Fibroblast of villous mesenchyme (primary cell): Measurements from ENCODE around the gene AKAP3. TPM values are rescaled to one million over a fixed set of nuclear protein-coding genes. Genes with fewer than 3 reads are reported as not detected.

Experiments used
- DNase-seq: peaks from one replicate; pipeline ENCODE4 v3.0.0-alpha.2; 2010; ENCODE audit warnings: low read depth
- H3K4me3 ChIP-seq: 2 replicates; pipeline ENCODE4 v1.5.1; 2011; ENCODE audit warnings: low read depth, mild to moderate bottlenecking, low read length
- total RNA-seq: library from RNA; depleted of rRNA; stranded (reverse); fragments of >200 nt; gene quantifications from 2 replicates; pipeline ENCODE4 v1.2.3, GENCODE V29; 2012
- TF ChIP-seq, protein P1 (sequence below): IDR thresholded peaks from 2 replicates; pipeline ENCODE4 v1.5.1; 2012; ENCODE audit warnings: low read depth, mild to moderate bottlenecking, low read length; ENCODE audit not compliant: insufficient read depth

AKAP3 gene
- total RNA-seq, 1 donor: 1.3 TPM

DNA sequence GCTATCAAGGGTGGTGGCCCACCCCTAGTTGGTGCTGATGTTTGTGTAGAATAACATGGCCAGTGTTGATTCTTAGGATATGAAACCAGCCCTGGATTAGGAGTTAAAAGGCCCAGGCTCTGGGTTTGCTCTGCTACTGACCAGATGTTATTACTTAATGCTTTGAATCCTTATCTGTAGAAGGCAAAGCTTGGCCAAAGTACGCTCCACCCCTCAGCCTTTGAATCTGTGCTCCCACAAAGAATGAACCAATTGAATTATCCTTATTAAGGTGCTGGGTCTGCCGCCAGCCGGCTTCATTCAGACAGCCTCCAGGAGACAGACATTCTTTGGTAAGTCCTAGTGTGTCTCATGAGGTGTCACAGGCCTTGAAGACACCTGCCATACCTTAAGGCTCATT is 41.8 kb downstream of the AKAP3 start:
- no peak overlapping the region for H3K4me3 ChIP-seq
- peak; percentile 58 for DNase-seq
- TF ChIP-seq, protein P1, sequence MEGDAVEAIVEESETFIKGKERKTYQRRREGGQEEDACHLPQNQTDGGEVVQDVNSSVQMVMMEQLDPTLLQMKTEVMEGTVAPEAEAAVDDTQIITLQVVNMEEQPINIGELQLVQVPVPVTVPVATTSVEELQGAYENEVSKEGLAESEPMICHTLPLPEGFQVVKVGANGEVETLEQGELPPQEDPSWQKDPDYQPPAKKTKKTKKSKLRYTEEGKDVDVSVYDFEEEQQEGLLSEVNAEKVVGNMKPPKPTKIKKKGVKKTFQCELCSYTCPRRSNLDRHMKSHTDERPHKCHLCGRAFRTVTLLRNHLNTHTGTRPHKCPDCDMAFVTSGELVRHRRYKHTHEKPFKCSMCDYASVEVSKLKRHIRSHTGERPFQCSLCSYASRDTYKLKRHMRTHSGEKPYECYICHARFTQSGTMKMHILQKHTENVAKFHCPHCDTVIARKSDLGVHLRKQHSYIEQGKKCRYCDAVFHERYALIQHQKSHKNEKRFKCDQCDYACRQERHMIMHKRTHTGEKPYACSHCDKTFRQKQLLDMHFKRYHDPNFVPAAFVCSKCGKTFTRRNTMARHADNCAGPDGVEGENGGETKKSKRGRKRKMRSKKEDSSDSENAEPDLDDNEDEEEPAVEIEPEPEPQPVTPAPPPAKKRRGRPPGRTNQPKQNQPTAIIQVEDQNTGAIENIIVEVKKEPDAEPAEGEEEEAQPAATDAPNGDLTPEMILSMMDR: no peak

DNA sequence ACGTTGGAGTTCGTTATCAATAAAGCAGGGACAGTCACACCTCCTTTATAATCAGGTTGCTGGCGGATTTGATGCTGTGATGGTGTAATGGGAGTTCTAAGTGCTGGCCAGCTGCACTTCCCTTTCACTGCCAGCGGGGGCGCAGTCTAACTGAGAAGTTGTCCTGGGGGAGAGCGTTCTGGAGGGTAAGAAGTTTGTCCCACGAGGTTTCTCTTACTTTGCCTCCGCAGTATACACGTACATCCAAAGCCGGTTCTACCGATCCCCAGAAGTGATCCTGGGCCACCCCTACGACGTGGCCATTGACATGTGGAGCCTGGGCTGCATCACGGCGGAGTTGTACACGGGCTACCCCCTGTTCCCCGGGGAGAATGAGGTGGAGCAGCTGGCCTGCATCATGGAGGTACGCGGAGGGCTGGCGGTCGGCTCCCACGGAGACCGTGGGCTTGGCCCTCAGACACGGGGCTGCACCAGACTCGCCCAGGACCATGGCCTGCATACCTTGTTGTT is 44.1 kb downstream of the AKAP3 start:
- H3K4me3 ChIP-seq: peak overlapping the region; percentile 87
- DNase-seq: peak; percentile 88
- TF ChIP-seq, protein P1: peak; percentile 100

DNA sequence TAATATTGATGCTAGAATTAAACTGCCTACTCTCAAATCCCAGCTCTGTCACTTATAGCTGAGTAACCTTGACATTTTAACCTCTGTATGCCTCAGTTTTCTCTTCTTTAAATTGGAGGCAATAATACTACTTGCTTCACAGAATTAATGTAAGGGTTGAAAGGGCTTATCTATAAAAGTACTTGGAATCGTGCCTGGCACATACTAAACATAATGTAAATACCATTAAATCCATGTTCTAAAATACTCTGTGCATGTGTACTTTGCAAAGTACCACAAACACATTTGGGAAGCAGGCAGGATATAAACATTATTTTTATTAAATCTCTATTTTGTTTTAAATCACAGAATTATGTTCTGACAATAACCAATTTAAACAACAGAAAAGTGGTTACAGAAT is 44.9 kb downstream of the AKAP3 start:
- TF ChIP-seq, protein P1: no peak
- H3K4me3 ChIP-seq: no peak overlapping the region
- no peak for DNase-seq

DNA sequence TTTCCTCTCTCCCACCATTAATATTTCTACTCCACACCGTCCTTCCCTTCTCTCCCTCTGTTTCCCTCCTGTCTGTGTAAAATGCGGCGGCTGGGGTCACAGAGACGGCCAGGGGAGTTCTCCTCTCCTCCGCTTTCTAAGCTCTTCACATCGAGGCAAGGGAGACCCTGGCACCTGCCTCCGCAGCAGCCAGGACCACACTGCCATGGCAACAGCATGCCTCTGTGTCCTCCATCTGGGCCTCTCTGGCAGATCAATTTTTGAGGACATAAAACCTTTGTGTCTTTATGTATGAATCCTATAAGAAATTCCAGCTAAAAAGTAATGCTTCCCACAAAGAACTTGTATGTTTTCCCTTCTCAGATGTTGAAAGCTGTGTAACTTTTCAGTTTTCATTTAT is 45.4 kb downstream of the AKAP3 start:
- no peak overlapping the region for H3K4me3 ChIP-seq
- TF ChIP-seq, protein P1: no peak
- no peak for DNase-seq

DNA sequence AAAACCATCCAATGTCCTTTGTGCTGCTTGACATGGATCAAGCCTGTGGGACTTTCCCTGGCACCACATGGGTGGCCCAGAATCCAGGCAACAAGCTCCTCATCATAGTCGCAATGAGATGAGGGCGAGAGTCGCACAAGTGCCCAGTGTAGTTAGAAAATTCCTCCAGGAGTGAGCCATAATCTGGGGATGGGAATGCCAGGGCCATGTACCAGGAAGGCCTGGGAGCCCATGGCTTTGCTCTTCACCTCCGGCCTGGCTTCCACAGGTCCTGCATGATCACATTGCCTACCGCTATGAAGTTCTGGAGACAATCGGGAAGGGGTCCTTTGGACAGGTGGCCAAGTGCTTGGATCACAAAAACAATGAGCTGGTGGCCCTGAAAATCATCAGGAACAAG is 53.0 kb downstream of the AKAP3 start:
- no peak overlapping the region for H3K4me3 ChIP-seq
- TF ChIP-seq, protein P1: no peak
- DNase-seq: no peak

DNA sequence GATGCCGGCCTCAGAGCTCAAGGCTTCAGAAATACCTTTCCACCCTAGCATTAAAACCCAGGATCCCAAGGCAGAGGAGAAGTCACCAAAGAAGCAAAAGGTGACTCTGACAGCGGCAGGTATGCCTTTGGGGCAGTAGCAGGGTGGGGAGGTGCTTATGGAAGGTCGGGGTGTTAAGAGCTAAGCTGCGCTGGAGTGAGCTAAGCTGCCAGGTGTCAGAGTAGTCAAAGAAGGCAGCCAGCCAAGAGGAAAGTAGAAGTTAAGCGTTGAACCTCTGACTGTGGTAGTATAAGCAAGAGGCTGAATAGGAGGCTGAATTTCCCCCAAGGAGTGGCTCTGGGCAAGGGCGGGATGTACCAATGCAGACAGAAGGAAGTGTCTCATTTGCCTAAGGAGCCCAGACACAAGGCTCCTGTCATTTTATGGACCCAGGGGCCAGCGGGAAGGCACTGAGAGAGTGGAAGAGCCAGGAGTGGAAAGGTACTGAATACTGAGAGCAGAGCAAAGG is 57.6 kb downstream of the AKAP3 start:
- no peak overlapping the region for H3K4me3 ChIP-seq
- TF ChIP-seq, protein P1: no peak
- DNase-seq: no peak

DNA sequence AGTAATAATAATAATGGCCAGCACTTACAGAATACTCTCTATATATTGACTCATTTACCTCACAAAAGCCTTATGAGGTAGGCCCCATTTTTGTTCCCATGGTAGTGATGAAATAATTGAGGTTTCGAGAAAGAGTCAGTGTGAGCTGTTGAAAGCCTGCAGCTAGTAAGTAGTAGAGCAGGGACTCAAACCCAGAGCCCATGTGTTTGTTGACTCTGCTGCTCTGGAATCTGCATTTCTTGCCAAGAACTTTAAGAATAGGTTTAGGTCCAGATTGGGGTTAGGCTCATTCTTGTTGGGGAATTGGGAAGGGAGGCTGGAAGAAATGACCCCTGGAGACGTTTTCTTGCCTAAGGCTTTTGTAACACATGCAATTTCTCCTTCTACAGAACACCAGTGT is 58.9 kb downstream of the AKAP3 start:
- TF ChIP-seq, protein P1: no peak
- DNase-seq: no peak
- H3K4me3 ChIP-seq: no peak overlapping the region
